Natural killer cell (primary cell): Measurements from ENCODE around the gene DGKB. TPM values are rescaled to one million over a fixed set of nuclear protein-coding genes. Genes with fewer than 3 reads are reported as not detected.

ENCODE experiments used
- ATAC-seq, 3 donors: fragments of 150-1000 bp in 2 of 3; fragments of 200-7000 bp in 1 of 3; cut with Tn5 transposase; 1 replicate in 1 of 3; 2 replicates in 2 of 3; pipeline ENCODE4 v1.10.0; 2021; ENCODE audit warnings: mild to moderate bottlenecking in 2 of 3, moderate library complexity in 2 of 3
- DNase-seq, 2 donors: peaks; one replicate each; pipeline versions ENCODE4 v3.0.0 to v3.0.0-alpha.2; 2013 to 2021; ENCODE audit warnings: mixed read lengths in 1 of 2
- H3K27ac ChIP-seq: one replicate; pipeline ENCODE4 v1.5.1; 2013; ENCODE audit warnings: mild to moderate bottlenecking, low read length
- H3K27me3 ChIP-seq: one replicate; pipeline ENCODE4 v1.6.1; 2013; ENCODE audit warnings: low read length; ENCODE audit not compliant: control insufficient read depth, insufficient read depth
- H3K36me3 ChIP-seq: one replicate; pipeline ENCODE4 v1.6.1; 2013; ENCODE audit warnings: low read length; ENCODE audit not compliant: control insufficient read depth, insufficient read depth
- H3K4me1 ChIP-seq: one replicate; pipeline ENCODE4 v1.6.1; 2013; ENCODE audit warnings: low read length; ENCODE audit not compliant: control insufficient read depth, insufficient read depth
- H3K4me3 ChIP-seq: one replicate; pipeline ENCODE4 v1.5.1; 2013; ENCODE audit warnings: low read length
- H3K9me3 ChIP-seq: one replicate; pipeline ENCODE4 v1.6.1; 2013; ENCODE audit warnings: low read length; ENCODE audit not compliant: control insufficient read depth, insufficient read depth
- H3K27ac Mint-ChIP-seq, 2 donors: one replicate each; pipeline ENCODE4 v1.8.0; 2022; ENCODE audit warnings: mild to moderate bottlenecking in 2 of 2, mixed read lengths in 2 of 2, moderate library complexity in 1 of 2
- H3K27me3 Mint-ChIP-seq, 2 donors: one replicate each; pipeline ENCODE4 v1.8.0; 2022; ENCODE audit warnings: low read depth in 2 of 2, mixed read lengths in 2 of 2
- H3K36me3 Mint-ChIP-seq: one replicate; pipeline ENCODE4 v1.8.0; 2022; ENCODE audit warnings: mixed read lengths
- H3K4me1 Mint-ChIP-seq, 2 donors: one replicate each; pipeline ENCODE4 v1.8.0; 2022; ENCODE audit warnings: mixed read lengths in 2 of 2
- H3K4me3 Mint-ChIP-seq: one replicate; pipeline ENCODE4 v1.8.0; 2022; ENCODE audit warnings: mild to moderate bottlenecking, moderate library complexity, mixed read lengths
- H3K9me3 Mint-ChIP-seq, 2 donors: one replicate each; pipeline ENCODE4 v1.8.0; 2022; ENCODE audit warnings: mixed read lengths in 2 of 2
- WGBS: methylation state at CpG from one replicate; pipeline ENCODE4 v1.1.7; 2013; ENCODE audit warnings: missing lambda C conversion rate; ENCODE audit not compliant: insufficient coverage; 5-methylcytosine and 5-hydroxymethylcytosine counted together
- intact Hi-C: fragments of 100-400 bp; cut with micrococcal nuclease; formaldehyde crosslinking; loops from one replicate; pipeline ENCODE4 v1.14.2; 2022
- total RNA-seq, 4 donors: library from RNA; stranded (reverse); fragments of 120-200 nt in 1 of 4; gene quantifications; one replicate each; pipeline versions ENCODE4 v1.2.3 to v1.2.4, GENCODE V29; 2013 to 2022
- TF ChIP-seq, protein P1 (sequence below): fragments of 200-600 bp; IDR thresholded peaks from one replicate; pipeline ENCODE4 v1.8.0; 2022; ENCODE audit warnings: antibody characterized with exemption

Gene DGKB
- not detected for total RNA-seq
- total RNA-seq (2013): not detected

DNA sequence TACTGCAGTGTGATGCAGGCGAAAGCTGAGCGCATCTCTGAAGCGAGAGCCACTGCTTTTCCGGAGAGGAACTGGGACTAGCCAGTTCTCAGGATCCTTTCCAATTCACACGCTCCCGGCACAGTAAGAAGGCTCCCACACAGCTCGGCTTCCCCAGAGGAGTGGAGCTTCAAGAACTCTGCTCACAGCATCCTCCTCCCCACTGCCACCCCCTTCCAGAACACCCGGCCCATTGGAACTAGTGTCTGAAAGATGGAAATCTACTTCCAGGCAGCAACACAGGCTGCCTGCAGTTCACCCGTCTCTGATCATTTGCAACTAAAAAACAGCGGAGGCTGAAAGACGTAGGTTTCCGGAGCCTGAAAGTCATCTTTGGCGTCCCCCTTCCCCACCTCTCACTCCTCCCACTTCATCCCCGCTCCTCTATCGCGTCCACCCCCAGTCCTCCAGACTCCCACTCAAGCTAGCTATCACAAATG, at the start of gene DGKB:
DGKB (minus strand) TSS at position 163 of the 479 bp plus-strand sequence.
- peaks cover 7 to 12% of the 10 kb centered on the region in 2 donors for H3K9me3 Mint-ChIP-seq

DNA sequence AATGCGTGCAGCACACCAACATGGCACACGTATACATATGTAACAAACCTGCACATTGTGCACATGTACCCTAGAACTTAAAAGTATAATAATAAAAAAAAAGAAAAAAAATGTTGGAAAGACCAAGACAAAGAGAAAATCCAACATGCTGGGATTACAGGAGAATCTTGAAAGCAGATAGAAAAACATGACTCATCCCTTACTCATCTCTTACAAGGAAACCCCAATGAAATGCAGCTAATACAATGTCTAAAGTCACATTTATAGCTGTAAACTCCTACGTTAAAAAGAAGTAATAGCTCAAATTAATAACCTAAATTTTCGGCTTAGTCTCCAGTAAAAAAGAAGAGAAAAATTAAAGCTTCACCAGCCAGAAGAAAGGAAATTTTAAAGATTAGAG, 47.5 kb upstream of the DGKB start:
- no peak overlapping the region for H3K4me3 ChIP-seq
- TF ChIP-seq, protein P1, sequence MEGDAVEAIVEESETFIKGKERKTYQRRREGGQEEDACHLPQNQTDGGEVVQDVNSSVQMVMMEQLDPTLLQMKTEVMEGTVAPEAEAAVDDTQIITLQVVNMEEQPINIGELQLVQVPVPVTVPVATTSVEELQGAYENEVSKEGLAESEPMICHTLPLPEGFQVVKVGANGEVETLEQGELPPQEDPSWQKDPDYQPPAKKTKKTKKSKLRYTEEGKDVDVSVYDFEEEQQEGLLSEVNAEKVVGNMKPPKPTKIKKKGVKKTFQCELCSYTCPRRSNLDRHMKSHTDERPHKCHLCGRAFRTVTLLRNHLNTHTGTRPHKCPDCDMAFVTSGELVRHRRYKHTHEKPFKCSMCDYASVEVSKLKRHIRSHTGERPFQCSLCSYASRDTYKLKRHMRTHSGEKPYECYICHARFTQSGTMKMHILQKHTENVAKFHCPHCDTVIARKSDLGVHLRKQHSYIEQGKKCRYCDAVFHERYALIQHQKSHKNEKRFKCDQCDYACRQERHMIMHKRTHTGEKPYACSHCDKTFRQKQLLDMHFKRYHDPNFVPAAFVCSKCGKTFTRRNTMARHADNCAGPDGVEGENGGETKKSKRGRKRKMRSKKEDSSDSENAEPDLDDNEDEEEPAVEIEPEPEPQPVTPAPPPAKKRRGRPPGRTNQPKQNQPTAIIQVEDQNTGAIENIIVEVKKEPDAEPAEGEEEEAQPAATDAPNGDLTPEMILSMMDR: no peak
- H3K36me3 ChIP-seq: no peaks in the 10 kb centered on the region

More for the DNA sequence above, at the start of gene DGKB:
- H3K36me3 Mint-ChIP-seq: no peaks in the 10 kb centered on the region
- DNase-seq: no peak
- TF ChIP-seq, protein P1: no peak
- Histone ChIP-seq H3K27ac (no peak within 1 kb of the TSS), H3K36me3 (no peaks in the 10 kb centered on the region), H3K27me3 (no peaks in the 10 kb centered on the region), H3K9me3 (no peaks in the 10 kb centered on the region), H3K4me1 (no peaks in the 10 kb centered on the region), H3K4me3 (no peak within 1 kb of the TSS)
- H3K4me3 Mint-ChIP-seq: no peak within 1 kb of the TSS
- no peaks in the 10 kb centered on the region for H3K4me1 Mint-ChIP-seq
- intact Hi-C loops: no loop called here
- no peak for ATAC-seq
- H3K27ac Mint-ChIP-seq: no peak within 1 kb of the TSS
- H3K27me3 Mint-ChIP-seq: no peaks in the 10 kb centered on the region
- WGBS: 5% methylated on average over 16 of the region's 16 CpGs

DNA sequence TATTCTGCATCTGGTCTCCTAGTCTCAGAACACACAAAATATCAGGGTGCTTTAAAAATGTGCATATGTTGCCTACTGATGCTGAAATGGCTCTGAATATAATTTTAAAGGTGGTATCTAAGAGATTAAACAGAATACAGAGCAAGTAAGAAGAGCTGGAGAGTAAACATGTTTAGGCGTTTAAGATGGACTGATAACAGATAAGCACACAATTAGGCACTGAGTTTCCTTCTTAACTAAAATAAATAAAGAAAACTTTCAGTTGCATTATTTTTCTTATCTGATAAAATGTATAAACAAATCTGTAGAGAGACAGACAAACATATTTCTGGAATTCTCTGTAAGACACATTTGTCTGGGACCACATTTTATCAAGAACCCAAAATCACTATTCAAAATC, 35.6 kb upstream of the DGKB start:
- intact Hi-C loops: no loop called here
- TF ChIP-seq, protein P1: no peak
- H3K4me3 Mint-ChIP-seq: no peak overlapping the region
- H3K4me1 Mint-ChIP-seq: no peaks in the 10 kb centered on the region
- Histone ChIP-seq H3K36me3 (no peaks in the 10 kb centered on the region), H3K4me3 (no peak overlapping the region), H3K4me1 (no peaks in the 10 kb centered on the region), H3K27ac (no peak overlapping the region), H3K9me3 (no peaks in the 10 kb centered on the region), H3K27me3 (no peaks in the 10 kb centered on the region)
- no CpG with 5 or more reads among the region's 1 CpG for WGBS
- H3K9me3 Mint-ChIP-seq: peaks cover 3 to 26% of the 10 kb centered on the region in 2 donors
- no peaks in the 10 kb centered on the region for H3K36me3 Mint-ChIP-seq
- no peaks in the 10 kb centered on the region for H3K27me3 Mint-ChIP-seq
- no peak for DNase-seq
- no peak for ATAC-seq
- H3K27ac Mint-ChIP-seq: no peak overlapping the region

More for the DNA sequence above, 47.5 kb upstream of the DGKB start:
- intact Hi-C loops: no loop called here
- H3K27me3 Mint-ChIP-seq: no peaks in the 10 kb centered on the region
- no peak overlapping the region for H3K4me3 Mint-ChIP-seq
- H3K27ac Mint-ChIP-seq: no peak overlapping the region
- WGBS: 100% methylated on average over 1 of the region's 4 CpGs
- H3K9me3 Mint-ChIP-seq: peaks cover 13 to 28% of the 10 kb centered on the region in 2 donors
- H3K4me1 Mint-ChIP-seq: no peaks in the 10 kb centered on the region
- Histone ChIP-seq H3K4me1 (no peaks in the 10 kb centered on the region), H3K27ac (no peak overlapping the region), H3K27me3 (no peaks in the 10 kb centered on the region), H3K9me3 (no peaks in the 10 kb centered on the region)
- DNase-seq: no peak
- ATAC-seq: no peak
- no peaks in the 10 kb centered on the region for H3K36me3 Mint-ChIP-seq

DNA sequence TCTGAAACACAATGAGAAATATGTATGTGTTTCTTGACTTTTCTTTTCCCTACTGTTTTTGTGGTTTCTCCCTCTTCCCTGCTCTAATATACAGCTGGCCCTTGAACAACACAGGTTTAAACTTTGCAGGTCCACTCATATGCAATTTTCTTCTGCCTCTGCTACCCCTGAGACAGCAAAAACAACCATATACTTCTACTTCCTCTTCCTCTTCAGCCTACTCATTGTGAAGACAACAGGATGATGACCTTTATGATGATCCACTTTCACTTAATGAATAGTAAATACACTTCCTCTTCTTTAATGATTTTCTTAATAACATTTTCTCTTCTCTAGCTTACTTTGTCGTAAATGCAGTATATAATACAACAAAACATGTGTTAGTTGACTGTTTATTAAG, 35.0 kb upstream of the DGKB start:
- Mint-ChIP-seq H3K9me3 (peaks cover 3 to 23% of the 10 kb centered on the region in 2 donors), H3K4me3 (no peak overlapping the region), H3K27me3 (no peaks in the 10 kb centered on the region), H3K36me3 (no peaks in the 10 kb centered on the region), H3K4me1 (no peaks in the 10 kb centered on the region), H3K27ac (no peak overlapping the region)
- no CpG with 5 or more reads among the region's 1 CpG for WGBS
- no peak for DNase-seq
- H3K9me3 ChIP-seq: no peaks in the 10 kb centered on the region
- TF ChIP-seq, protein P1: no peak
- no peak overlapping the region for H3K27ac ChIP-seq
- no peak overlapping the region for H3K4me3 ChIP-seq
- ATAC-seq: no peak
- intact Hi-C loops: no loop called here
- H3K36me3 ChIP-seq: no peaks in the 10 kb centered on the region
- no peaks in the 10 kb centered on the region for H3K27me3 ChIP-seq
- H3K4me1 ChIP-seq: no peaks in the 10 kb centered on the region
